Measurements from ENCODE around the gene MROH7.

GRCh38 chr1:54595956-54596498 is 45.6 kb upstream of the MROH7 start:
- TF ChIP-seq EZH2phosphoT487 (IDR thresholded peaks at IDR 0.05) (no peak), CTCF (IDR thresholded peaks at IDR 0.05) (no peak), EZH2 (IDR thresholded peaks at IDR 0.05) (no peak)

Data from neural progenitor cell (in vitro differentiated cells).